ENCODE data around the gene ABI3BP.

- no peak for TF ChIP-seq CTCF (IDR thresholded peaks at IDR 0.05)
- no peak for TF ChIP-seq POLR2AphosphoS5 (IDR thresholded peaks at IDR 0.05; ENCODE audit: insufficient read depth in 1 of 2, low read depth in 1 of 2)
- no peak for TF ChIP-seq POLR2A (IDR thresholded peaks at IDR 0.05)
Observed at GRCh38 chr3:100913870-100914648, 79.2 kb downstream of the ABI3BP start.

Data from vagina (tissue), 2 donors.